Measurements from ENCODE around the gene KRT1.

Gene KRT1

GRCh38 chr12:52659951-52660350, 20.3 kb downstream of the KRT1 start:
- no peaks in the 10 kb centered on the region for H3F3A ChIP-seq (ENCODE audit: control insufficient read depth, insufficient read depth)
- H4K20me1 ChIP-seq (ENCODE audit: control insufficient read depth, insufficient read depth, low read depth, low read length): no peaks in the 10 kb centered on the region
- H3K36me3 ChIP-seq (ENCODE audit: control insufficient read depth, low read length): no peaks in the 10 kb centered on the region
- H3K9me3 ChIP-seq (ENCODE audit: control insufficient read depth, insufficient read depth, low read length): no peaks in the 10 kb centered on the region
- H3K9me2 ChIP-seq (replicated peaks; ENCODE audit: control insufficient read depth, low read length): no peaks in the 10 kb centered on the region
- no peak overlapping the region for H3K4me2 ChIP-seq (ENCODE audit: low read length)
- no peaks in the 10 kb centered on the region for H3K79me2 ChIP-seq (ENCODE audit: control insufficient read depth, low read length)
- TF ChIP-seq EZH2phosphoT487 (IDR thresholded peaks at IDR 0.05; ENCODE audit: borderline replicate concordance, low read length) (no peak), CTCF (IDR thresholded peaks at IDR 0.05; ENCODE audit: low read depth, low read length, poor library complexity, severe bottlenecking) (no peak)
- peaks cover 10% of the 10 kb centered on the region for H3K27me3 ChIP-seq (ENCODE audit: control insufficient read depth, low read length)
- no peak overlapping the region for H3K4me3 ChIP-seq (ENCODE audit: low read length)
- no peak overlapping the region for H3K27ac ChIP-seq (ENCODE audit: low read depth, low read length)
- H3K4me1 ChIP-seq (ENCODE audit: control insufficient read depth, low read length): no peaks in the 10 kb centered on the region

GRCh38 chr12:52659395-52659794, 20.8 kb downstream of the KRT1 start:
- no peaks in the 10 kb centered on the region for H3K4me1 ChIP-seq (ENCODE audit: control insufficient read depth, low read length)
- no peaks in the 10 kb centered on the region for H3K9me2 ChIP-seq (replicated peaks; ENCODE audit: control insufficient read depth, low read length)
- H3K27me3 ChIP-seq (ENCODE audit: control insufficient read depth, low read length): peaks cover 10% of the 10 kb centered on the region
- H3K79me2 ChIP-seq (ENCODE audit: control insufficient read depth, low read length): no peaks in the 10 kb centered on the region
- no peaks in the 10 kb centered on the region for H3K36me3 ChIP-seq (ENCODE audit: control insufficient read depth, low read length)
- no peak overlapping the region for H3K27ac ChIP-seq (ENCODE audit: low read depth, low read length)
- no peak overlapping the region for H3K4me3 ChIP-seq (ENCODE audit: low read length)
- H3F3A ChIP-seq (ENCODE audit: control insufficient read depth, insufficient read depth): no peaks in the 10 kb centered on the region
- H4K20me1 ChIP-seq (ENCODE audit: control insufficient read depth, insufficient read depth, low read depth, low read length): no peaks in the 10 kb centered on the region
- no peak overlapping the region for H3K4me2 ChIP-seq (ENCODE audit: low read length)
- TF ChIP-seq CTCF (IDR thresholded peaks at IDR 0.05; ENCODE audit: low read depth, low read length, poor library complexity, severe bottlenecking): no peak
- TF ChIP-seq EZH2phosphoT487 (IDR thresholded peaks at IDR 0.05; ENCODE audit: borderline replicate concordance, low read length): no peak
- H3K9me3 ChIP-seq (ENCODE audit: control insufficient read depth, insufficient read depth, low read length): no peaks in the 10 kb centered on the region

- no peak overlapping the region for H3K27ac ChIP-seq (ENCODE audit: low read depth, low read length)
- H3K79me2 ChIP-seq (ENCODE audit: control insufficient read depth, low read length): no peaks in the 10 kb centered on the region
- H3K9me2 ChIP-seq (replicated peaks; ENCODE audit: control insufficient read depth, low read length): no peaks in the 10 kb centered on the region
- no peaks in the 10 kb centered on the region for H3K9me3 ChIP-seq (ENCODE audit: control insufficient read depth, insufficient read depth, low read length)
- no peaks in the 10 kb centered on the region for H4K20me1 ChIP-seq (ENCODE audit: control insufficient read depth, insufficient read depth, low read depth, low read length)
- TF ChIP-seq EZH2phosphoT487 (IDR thresholded peaks at IDR 0.05; ENCODE audit: borderline replicate concordance, low read length): no peak
- no peak for TF ChIP-seq CTCF (IDR thresholded peaks at IDR 0.05; ENCODE audit: low read depth, low read length, poor library complexity, severe bottlenecking)
- no peak overlapping the region for H3K4me2 ChIP-seq (ENCODE audit: low read length)
- H3K36me3 ChIP-seq (ENCODE audit: control insufficient read depth, low read length): no peaks in the 10 kb centered on the region
- no peaks in the 10 kb centered on the region for H3F3A ChIP-seq (ENCODE audit: control insufficient read depth, insufficient read depth)
- peaks cover 10% of the 10 kb centered on the region for H3K27me3 ChIP-seq (ENCODE audit: control insufficient read depth, low read length)
- H3K4me1 ChIP-seq (ENCODE audit: control insufficient read depth, low read length): no peaks in the 10 kb centered on the region
- no peak overlapping the region for H3K4me3 ChIP-seq (ENCODE audit: low read length)
Observed at GRCh38 chr12:52658196-52658595, 22.0 kb downstream of the KRT1 start.

Measured in DOHH2 (cell line).